Esophagus muscularis mucosa (tissue), 4 donors: ENCODE results near the gene DGKG.

ENCODE experiments used
- EP300 ChIP-seq: sonication (generic); formaldehyde crosslinking; IDR thresholded peaks from one replicate; pipeline ENCODE4 v1.6.1; 2017; ENCODE audit warnings: antibody characterized with exemption
- POLR2AphosphoS5 ChIP-seq, 2 donors: sonication (generic); formaldehyde crosslinking; IDR thresholded peaks; one replicate each; pipeline ENCODE4 v1.6.1; 2017; ENCODE audit warnings: antibody characterized with exemption in 2 of 2
- TF ChIP-seq, protein P1 (sequence below), 3 experiments: fragments of 200-600 bp in 2 of 3; fragments of 450-650 bp in 1 of 3; sonication (generic) in 2 of 3; IDR thresholded peaks; one replicate each; pipeline ENCODE4 v1.5.1; 2017 to 2019; ENCODE audit warnings: antibody characterized with exemption in 3 of 3, mild to moderate bottlenecking in 2 of 3, moderate library complexity in 1 of 3

- TF ChIP-seq, protein P1, sequence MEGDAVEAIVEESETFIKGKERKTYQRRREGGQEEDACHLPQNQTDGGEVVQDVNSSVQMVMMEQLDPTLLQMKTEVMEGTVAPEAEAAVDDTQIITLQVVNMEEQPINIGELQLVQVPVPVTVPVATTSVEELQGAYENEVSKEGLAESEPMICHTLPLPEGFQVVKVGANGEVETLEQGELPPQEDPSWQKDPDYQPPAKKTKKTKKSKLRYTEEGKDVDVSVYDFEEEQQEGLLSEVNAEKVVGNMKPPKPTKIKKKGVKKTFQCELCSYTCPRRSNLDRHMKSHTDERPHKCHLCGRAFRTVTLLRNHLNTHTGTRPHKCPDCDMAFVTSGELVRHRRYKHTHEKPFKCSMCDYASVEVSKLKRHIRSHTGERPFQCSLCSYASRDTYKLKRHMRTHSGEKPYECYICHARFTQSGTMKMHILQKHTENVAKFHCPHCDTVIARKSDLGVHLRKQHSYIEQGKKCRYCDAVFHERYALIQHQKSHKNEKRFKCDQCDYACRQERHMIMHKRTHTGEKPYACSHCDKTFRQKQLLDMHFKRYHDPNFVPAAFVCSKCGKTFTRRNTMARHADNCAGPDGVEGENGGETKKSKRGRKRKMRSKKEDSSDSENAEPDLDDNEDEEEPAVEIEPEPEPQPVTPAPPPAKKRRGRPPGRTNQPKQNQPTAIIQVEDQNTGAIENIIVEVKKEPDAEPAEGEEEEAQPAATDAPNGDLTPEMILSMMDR (IDR thresholded peaks at IDR 0.05), result no peak
- TF ChIP-seq POLR2AphosphoS5 (IDR thresholded peaks at IDR 0.05) (no peak), EP300 (no peak)
Measured at GRCh38 chr3:186260726-186261125, 101.3 kb downstream of the DGKG start.
